SJCRH30 (cell line): ENCODE measurements around the gene DAPK2. TPM values are rescaled to one million over a fixed set of nuclear protein-coding genes. Genes with fewer than 3 reads are reported as not detected.
A peak's percentile ranks its signal among the peaks of the same experiment; 100 is the strongest.

Source experiments
- DNase-seq, 2 experiments: peaks; one replicate each; pipeline ENCODE4 v3.0.0-alpha.2; 2015 to 2020
- H3K27ac ChIP-seq: fragments of 250-450 bp; sonication (Bioruptor Pico); 2 replicates; pipeline ENCODE4 v1.5.1; 2020; ENCODE audit warnings: mild to moderate bottlenecking, moderate library complexity
- H3K27me3 ChIP-seq: fragments of 250-450 bp; sonication (Bioruptor Pico); 2 replicates; pipeline ENCODE4 v1.5.1; 2020; ENCODE audit warnings: mild to moderate bottlenecking, moderate library complexity
- H3K36me3 ChIP-seq: fragments of 250-450 bp; sonication (Bioruptor Pico); 2 replicates; pipeline ENCODE4 v1.5.1; 2020; ENCODE audit warnings: mild to moderate bottlenecking, moderate library complexity
- H3K4me1 ChIP-seq: fragments of 250-450 bp; sonication (Bioruptor Pico); 2 replicates; pipeline ENCODE4 v1.5.1; 2020; ENCODE audit warnings: mild to moderate bottlenecking, moderate library complexity
- H3K4me3 ChIP-seq: fragments of 250-450 bp; sonication (Bioruptor Pico); 2 replicates; pipeline ENCODE4 v1.5.1; 2020; ENCODE audit warnings: mild to moderate bottlenecking, moderate library complexity
- H3K9me3 ChIP-seq: fragments of 250-450 bp; sonication (Bioruptor Pico); replicated peaks from 2 replicates; pipeline ENCODE4 v1.5.1; 2020; ENCODE audit warnings: mild to moderate bottlenecking, moderate library complexity
- total RNA-seq: library from RNA; depleted of rRNA; stranded (reverse); fragments of >200 nt; shearing (Covaris generic); gene quantifications from 2 replicates; pipeline ENCODE4 v1.2.3, GENCODE V29; 2014

The DAPK2 gene
- total RNA-seq, 1 experiment from 2014 or later, result 0.85 TPM

DNA sequence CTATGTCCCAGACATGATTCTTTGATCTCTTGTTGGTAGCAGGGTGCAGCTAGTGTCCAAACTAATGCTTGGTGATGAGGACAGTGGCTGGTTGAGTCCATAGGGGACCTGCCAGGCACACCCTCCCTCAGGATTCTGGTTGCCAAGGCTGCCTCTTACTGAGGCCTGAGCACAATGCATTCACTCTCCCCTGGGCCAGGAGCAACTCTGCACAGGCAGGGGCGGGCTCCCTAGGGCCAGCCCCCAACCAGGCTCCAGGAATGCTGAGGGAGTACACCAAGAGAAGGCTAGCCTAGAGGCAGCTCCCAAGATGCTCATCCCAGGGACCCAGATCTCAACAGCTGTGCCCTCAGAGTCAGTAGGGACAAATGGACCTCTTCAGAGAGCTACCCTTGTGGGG is 166.3 kb downstream of the DAPK2 start:
- Histone ChIP-seq H3K27me3 (no peaks in the 10 kb centered on the region), H3K36me3 (no peaks in the 10 kb centered on the region), H3K27ac (no peak overlapping the region), H3K9me3 (no peaks in the 10 kb centered on the region), H3K4me3 (no peak overlapping the region), H3K4me1 (no peaks in the 10 kb centered on the region)
- no peak for DNase-seq

GRCh38 chr15:63879211-63879610 is 167.1 kb downstream of the DAPK2 start:
- no peak overlapping the region for H3K4me3 ChIP-seq
- no peaks in the 10 kb centered on the region for H3K36me3 ChIP-seq
- DNase-seq, result no peak
- no peak overlapping the region for H3K27ac ChIP-seq
- H3K9me3 ChIP-seq, result no peaks in the 10 kb centered on the region
- no peaks in the 10 kb centered on the region for H3K27me3 ChIP-seq
- no peaks in the 10 kb centered on the region for H3K4me1 ChIP-seq

- Histone ChIP-seq H3K9me3 (no peaks in the 10 kb centered on the region), H3K4me1 (no peaks in the 10 kb centered on the region)
- no peak for DNase-seq
Measured at GRCh38 chr15:63877713-63878271, 168.5 kb downstream of the DAPK2 start.

GRCh38 chr15:63876085-63876662 is 170.1 kb downstream of the DAPK2 start:
- Histone ChIP-seq H3K27me3 (no peaks in the 10 kb centered on the region), H3K27ac (no peak overlapping the region), H3K4me3 (no peak overlapping the region), H3K4me1 (no peaks in the 10 kb centered on the region), H3K9me3 (no peaks in the 10 kb centered on the region), H3K36me3 (no peaks in the 10 kb centered on the region)
- DNase-seq, result no peak

More at GRCh38 chr15:63877713-63878271, 168.5 kb downstream of the DAPK2 start:
- no peak overlapping the region for H3K27ac ChIP-seq
- H3K36me3 ChIP-seq, result no peaks in the 10 kb centered on the region
- H3K27me3 ChIP-seq, result no peaks in the 10 kb centered on the region
- no peak overlapping the region for H3K4me3 ChIP-seq

DNA sequence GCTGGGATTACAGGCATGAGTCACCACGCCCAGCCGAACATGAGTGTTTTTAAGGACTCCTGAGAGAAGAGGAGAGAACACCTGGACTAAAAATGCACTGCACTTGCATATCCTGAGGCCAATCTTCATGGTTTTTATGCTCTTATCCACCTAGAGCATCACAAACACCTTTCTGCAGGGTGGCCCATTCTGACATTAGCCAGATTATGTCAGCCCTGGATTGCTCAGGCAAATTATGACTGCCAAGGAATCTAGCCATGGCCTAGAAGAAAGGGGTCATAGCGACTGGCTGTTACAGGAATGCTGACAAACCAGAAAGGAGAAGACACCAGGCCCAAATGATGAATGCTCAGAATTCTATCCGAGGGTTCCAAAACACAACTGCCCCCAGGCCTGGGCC is 171.7 kb downstream of the DAPK2 start:
- Histone ChIP-seq H3K4me3 (no peak overlapping the region), H3K4me1 (no peaks in the 10 kb centered on the region), H3K36me3 (no peaks in the 10 kb centered on the region), H3K27me3 (no peaks in the 10 kb centered on the region), H3K9me3 (no peaks in the 10 kb centered on the region), H3K27ac (no peak overlapping the region)
- no peak for DNase-seq

GRCh38 chr15:63872759-63873510 is 173.3 kb downstream of the DAPK2 start:
- Histone ChIP-seq H3K27ac (no peak overlapping the region), H3K4me1 (no peaks in the 10 kb centered on the region), H3K36me3 (no peaks in the 10 kb centered on the region), H3K9me3 (no peaks in the 10 kb centered on the region), H3K4me3 (no peak overlapping the region), H3K27me3 (no peaks in the 10 kb centered on the region)
- DNase-seq, result no peak

- no peaks in the 10 kb centered on the region for H3K4me1 ChIP-seq
- H3K36me3 ChIP-seq, result no peaks in the 10 kb centered on the region
- DNase-seq, result peak; percentile 69 to 75
- no peaks in the 10 kb centered on the region for H3K27me3 ChIP-seq
- no peak overlapping the region for H3K27ac ChIP-seq
- H3K4me3 ChIP-seq, result no peak overlapping the region
- no peaks in the 10 kb centered on the region for H3K9me3 ChIP-seq
Measured at GRCh38 chr15:63870487-63871209, 175.6 kb downstream of the DAPK2 start.

DNA sequence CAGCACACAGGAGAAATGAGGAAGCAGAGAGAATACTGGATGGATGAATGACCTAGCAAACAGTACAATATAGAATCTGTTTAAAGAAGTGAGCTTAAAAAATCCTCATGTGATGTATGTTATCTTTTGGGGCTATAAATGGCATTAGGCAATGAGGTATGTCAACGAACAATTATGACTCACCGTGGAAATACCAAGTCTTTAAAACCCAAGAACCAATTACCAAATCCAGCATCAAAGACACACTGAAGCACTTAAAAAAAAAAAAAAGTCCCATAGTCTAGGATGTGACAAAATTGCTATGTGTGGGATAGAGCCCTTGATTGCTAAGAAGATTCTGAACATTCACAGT is 176.3 kb downstream of the DAPK2 start:
- no peaks in the 10 kb centered on the region for H3K27me3 ChIP-seq
- DNase-seq, result no peak
- H3K9me3 ChIP-seq, result no peaks in the 10 kb centered on the region
- H3K4me1 ChIP-seq, result no peaks in the 10 kb centered on the region
- no peak overlapping the region for H3K27ac ChIP-seq
- no peaks in the 10 kb centered on the region for H3K36me3 ChIP-seq
- H3K4me3 ChIP-seq, result no peak overlapping the region

DNA sequence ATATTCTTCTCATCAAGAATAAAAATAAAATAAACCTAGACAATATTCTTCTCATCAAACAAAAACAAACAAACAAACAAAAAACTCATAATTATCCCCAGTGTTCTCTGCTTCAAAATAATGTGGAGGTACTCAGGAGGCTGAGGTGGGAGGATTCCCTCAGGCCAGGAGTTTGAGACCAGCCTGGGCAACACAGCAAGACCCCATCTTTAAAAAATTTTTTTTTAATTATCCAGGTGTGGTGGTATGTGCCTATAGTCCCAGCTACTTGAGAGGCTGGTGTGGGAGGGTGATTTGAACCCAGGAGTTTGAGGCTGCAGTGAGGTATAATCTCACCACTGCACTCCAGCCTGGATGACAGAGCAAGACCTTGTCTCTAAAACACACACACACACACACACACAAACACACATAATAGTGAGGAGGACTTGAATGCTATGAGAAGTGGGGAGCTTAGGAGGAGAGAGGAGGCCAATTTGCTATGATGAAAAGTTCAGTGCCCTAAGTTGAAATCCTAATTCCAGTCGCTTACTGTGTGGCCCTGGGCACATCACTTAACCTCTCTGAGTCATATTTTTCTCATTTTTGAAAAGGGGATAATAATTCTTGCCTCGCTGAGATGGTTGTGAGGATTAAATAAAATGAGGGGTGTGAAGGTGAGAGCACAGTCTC is 176.8 kb downstream of the DAPK2 start:
- H3K4me3 ChIP-seq, result no peak overlapping the region
- no peaks in the 10 kb centered on the region for H3K9me3 ChIP-seq
- no peak overlapping the region for H3K27ac ChIP-seq
- no peaks in the 10 kb centered on the region for H3K36me3 ChIP-seq
- DNase-seq, result no peak
- no peaks in the 10 kb centered on the region for H3K27me3 ChIP-seq
- H3K4me1 ChIP-seq, result no peaks in the 10 kb centered on the region

GRCh38 chr15:63864186-63864585 is 182.1 kb downstream of the DAPK2 start:
- no peaks in the 10 kb centered on the region for H3K4me1 ChIP-seq
- no peaks in the 10 kb centered on the region for H3K9me3 ChIP-seq

DNA sequence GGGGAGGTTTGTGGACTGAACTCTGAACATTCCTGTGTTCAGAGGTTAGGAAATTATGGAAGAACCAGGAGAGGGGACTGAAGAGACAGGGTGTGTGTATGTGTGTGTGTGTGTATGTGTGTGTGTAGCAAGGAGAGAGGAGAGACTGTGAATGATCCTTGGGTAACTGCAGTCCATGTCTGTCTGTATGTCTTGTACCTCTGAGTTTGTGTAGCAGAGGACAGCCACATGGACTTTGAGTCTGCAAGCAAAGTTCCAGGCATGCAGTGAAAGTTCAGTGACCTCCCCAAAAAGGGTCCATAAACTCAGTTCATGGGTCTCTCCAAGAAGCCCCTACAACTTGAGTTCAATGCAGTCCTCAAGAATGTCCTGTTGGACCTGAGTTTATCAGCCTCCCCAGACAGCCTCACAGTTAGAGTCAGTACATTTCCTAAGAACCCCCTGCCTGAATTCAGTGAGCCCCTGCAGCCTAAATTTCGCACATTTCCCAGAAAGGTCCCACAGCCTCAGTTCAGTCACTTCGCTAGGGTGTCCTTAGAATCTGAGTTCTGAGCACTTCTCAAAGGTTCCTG is 184.3 kb downstream of the DAPK2 start:
- H3K4me1 ChIP-seq, result no peaks in the 10 kb centered on the region
- H3K9me3 ChIP-seq, result no peaks in the 10 kb centered on the region
- DNase-seq, result no peak
- H3K4me3 ChIP-seq, result no peak overlapping the region
- no peak overlapping the region for H3K27ac ChIP-seq
- no peaks in the 10 kb centered on the region for H3K27me3 ChIP-seq
- no peaks in the 10 kb centered on the region for H3K36me3 ChIP-seq

More at GRCh38 chr15:63864186-63864585, 182.1 kb downstream of the DAPK2 start:
- H3K27me3 ChIP-seq, result no peaks in the 10 kb centered on the region
- no peaks in the 10 kb centered on the region for H3K36me3 ChIP-seq
- H3K4me3 ChIP-seq, result no peak overlapping the region
- DNase-seq, result no peak
- H3K27ac ChIP-seq, result no peak overlapping the region

DNA sequence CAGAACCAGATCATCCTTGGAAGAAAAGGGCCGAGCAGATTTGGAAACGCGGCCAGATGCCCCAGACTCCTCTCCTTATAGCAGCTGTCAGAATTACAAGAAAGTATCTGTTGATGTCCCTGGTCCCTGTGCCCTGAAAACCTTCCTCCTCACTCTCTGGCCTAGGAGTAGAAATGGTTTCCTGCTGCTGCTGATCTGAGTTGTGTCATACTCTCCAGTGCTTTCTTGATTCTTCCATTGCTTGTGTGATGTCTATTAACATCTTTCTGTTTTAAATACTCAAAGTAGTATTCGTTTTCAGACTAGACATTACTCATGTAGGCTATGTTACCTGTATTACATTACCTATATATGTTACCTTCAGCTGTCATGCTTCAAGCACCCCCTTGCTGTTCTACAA is 185.7 kb downstream of the DAPK2 start:
- H3K27me3 ChIP-seq, result no peaks in the 10 kb centered on the region
- H3K27ac ChIP-seq, result no peak overlapping the region
- DNase-seq, result no peak
- H3K4me3 ChIP-seq, result no peak overlapping the region
- no peaks in the 10 kb centered on the region for H3K36me3 ChIP-seq
- no peaks in the 10 kb centered on the region for H3K9me3 ChIP-seq
- H3K4me1 ChIP-seq, result no peaks in the 10 kb centered on the region

DNA sequence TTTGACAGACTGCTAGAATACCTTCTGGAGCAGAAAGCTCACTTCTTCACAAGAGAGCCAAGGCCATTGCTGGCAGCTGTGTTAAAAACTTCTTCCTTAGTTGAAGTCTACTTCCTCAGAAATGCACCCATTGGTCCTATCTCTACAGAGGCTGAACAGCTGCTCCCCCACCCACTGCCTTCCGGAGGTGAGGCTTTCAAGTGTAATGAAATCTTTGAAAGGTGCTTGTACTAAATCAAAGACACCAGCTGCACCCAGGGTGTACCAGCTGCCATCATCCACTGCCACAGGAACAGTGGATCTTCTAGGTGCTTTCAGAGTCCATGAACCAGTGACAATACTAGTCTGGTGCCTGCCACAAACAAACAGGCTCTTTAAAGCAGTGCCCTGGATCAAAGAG is 186.1 kb downstream of the DAPK2 start:
- DNase-seq, result peak in 1 of 2 experiments; percentile 25
- Histone ChIP-seq H3K27ac (no peak overlapping the region), H3K9me3 (no peaks in the 10 kb centered on the region), H3K4me3 (no peak overlapping the region), H3K27me3 (no peaks in the 10 kb centered on the region), H3K36me3 (no peaks in the 10 kb centered on the region), H3K4me1 (no peaks in the 10 kb centered on the region)

GRCh38 chr15:63858881-63859280 is 187.4 kb downstream of the DAPK2 start:
- no peak overlapping the region for H3K4me3 ChIP-seq
- no peaks in the 10 kb centered on the region for H3K27me3 ChIP-seq
- H3K9me3 ChIP-seq, result no peaks in the 10 kb centered on the region
- H3K4me1 ChIP-seq, result no peaks in the 10 kb centered on the region
- no peak overlapping the region for H3K27ac ChIP-seq
- DNase-seq, result no peak
- no peaks in the 10 kb centered on the region for H3K36me3 ChIP-seq
